ENCODE data around the gene CCDC175.
A peak's percentile ranks its signal among the peaks of the same experiment; 100 is the strongest.

GRCh38 chr14:59483819-59484638, 92.6 kb downstream of the CCDC175 start, which contains the start of the genes JKAMP and L3HYPDH:
- peak; percentile 69 for TF ChIP-seq CTCF (conservative IDR thresholded peaks at IDR 0.05; ENCODE audit: low read length)
- no peak for TF ChIP-seq EZH2phosphoT487 (IDR thresholded peaks at IDR 0.05; ENCODE audit: borderline replicate concordance, low read depth, low read length)
